T1000 (cell line): ENCODE results near the gene F3.

Source experiments
- DNase-seq: peaks from one replicate; lab custom pipeline; 2025; ENCODE audit warnings: mixed read lengths; lab: John Stamatoyannopoulos, UW

F3 gene

DNA sequence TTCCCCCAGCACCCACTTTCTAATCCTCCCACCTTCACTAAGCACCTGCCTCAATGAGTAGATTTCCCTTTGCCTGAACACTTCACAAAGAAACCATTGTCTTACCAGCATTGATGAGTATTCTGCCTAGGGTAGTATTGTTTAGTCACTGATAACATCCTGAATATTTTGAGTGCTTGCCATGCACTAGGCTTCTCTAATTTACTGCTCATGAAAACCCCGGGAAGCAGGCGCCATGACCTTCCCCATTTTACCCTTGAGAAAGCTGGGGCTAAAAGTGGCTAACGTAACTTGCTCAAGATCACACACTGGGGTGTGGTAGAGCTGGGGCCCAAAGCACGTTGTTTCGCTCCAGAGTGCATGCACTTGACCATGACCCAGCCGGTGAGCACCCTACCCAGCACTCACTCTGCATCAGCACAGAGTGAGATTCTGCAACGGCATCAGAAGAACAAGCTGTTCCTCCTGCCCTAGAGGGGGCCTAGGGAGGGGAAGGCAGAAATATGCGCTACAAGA, 10.6 kb upstream of the F3 start:
- DNase-seq, result no peak

DNA sequence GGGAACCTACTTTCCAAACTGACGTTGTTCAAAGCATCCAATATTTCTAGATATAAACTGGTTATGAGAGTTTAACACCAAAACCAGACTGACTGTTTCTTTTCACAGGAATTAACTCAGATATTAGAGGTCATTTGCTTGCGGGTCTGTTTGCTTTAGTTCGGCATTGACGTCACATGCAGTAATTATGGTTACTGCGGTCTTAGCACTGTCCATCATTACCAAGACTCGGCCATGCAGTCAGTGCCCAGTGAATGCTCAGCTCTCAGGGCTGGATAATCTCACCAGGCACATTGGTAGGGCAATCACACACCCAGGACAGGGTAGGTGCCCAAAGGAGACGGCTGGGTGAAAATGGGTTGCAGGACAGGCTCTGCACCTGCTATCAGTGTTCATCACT, 9.9 kb upstream of the F3 start:
- DNase-seq, result no peak

DNA sequence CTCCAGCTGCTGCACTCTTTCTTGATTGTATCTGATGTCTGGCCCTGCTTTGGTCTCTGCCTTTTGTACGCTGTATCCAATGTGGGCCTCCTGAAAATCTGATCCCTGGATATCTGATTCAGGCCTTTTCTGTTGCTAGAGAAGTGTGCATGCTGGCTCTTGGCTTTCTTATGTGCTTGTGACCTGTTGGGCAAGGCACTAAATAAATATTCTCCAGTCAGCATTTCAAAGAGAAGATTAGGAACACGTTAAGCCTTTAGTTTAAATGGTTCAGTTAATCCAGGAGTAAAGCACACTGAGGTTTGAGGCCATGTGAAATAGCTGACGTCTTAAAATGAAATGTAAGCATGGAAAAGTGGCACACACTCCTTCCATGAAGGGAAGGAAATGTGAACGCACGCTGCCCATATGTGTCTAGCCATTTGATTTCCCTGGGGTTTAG, 9.3 kb upstream of the F3 start:
- no peak for DNase-seq

DNA sequence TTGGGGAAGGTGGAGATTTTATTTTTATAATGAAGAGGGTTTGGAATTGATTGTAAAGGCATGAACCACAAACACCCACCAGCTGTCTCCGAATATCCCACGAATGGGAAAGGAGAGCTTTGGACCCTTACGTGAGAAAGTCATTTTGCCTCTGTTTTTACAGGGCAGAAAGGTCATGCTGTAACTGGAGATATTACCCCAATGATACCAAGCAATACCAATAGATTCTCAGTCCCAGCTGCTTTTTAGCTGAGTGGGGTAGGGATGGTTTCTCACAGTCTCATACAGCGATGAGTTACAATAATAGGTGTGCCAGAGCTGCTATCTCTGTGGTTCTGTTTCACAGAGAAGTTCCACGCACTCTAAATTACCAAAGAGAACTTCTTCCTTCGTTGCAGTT, 8.8 kb upstream of the F3 start:
- DNase-seq, result no peak

DNA sequence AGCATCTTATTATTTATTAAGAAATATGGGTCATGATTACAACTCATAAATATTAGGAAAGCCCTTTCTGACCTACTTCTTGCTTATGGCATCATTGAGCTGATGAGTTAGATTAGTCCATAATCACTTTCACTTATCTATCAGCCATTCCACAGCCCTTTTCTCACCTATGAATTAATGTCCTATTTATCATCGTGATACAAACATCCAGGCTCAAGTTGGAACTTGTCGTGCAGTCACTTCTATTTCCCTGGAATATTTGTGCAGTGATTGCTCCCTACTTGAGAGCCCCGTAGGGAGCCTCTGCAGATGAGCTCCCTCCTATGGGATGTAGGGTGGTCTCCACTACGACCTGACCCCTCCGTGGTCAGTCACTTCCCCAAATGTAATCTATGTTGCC, 8.1 kb upstream of the F3 start:
- no peak for DNase-seq

DNA sequence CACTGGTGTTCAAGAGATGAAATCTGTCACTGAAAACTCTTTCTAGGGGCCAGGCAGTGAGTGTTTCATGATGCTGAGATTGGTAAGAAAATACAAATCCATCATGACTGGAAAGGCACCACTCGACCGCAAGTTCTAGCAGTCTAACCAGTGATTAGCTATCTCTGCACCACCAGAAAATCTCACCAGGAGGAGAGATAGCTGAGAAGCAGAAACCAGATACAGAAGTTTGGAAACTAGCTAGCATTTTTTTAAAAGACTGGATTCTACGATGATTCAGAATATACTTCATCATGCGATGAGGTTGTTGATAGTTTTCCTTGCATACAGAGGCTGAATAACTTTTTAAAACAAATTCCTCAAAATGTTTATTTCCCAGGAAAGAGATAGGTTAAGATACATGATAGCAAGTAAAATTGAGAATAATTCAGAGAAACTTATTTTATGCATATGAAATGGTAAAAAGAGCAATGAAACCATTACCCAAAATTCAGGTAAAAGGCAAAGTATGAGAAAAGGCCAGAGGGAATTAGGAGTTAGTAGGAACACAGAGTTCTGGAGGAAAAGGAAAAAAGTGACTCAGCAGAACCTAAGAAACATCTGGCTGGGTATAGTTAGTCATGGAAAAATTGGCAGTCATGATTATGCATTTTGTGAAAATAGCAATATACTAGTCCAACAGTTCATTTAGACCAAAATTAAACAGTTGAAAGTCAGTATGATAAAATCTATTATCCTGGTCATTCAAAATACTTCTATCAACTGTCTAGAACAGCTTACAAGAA, 3.3 kb upstream of the F3 start:
- no peak for DNase-seq

DNA sequence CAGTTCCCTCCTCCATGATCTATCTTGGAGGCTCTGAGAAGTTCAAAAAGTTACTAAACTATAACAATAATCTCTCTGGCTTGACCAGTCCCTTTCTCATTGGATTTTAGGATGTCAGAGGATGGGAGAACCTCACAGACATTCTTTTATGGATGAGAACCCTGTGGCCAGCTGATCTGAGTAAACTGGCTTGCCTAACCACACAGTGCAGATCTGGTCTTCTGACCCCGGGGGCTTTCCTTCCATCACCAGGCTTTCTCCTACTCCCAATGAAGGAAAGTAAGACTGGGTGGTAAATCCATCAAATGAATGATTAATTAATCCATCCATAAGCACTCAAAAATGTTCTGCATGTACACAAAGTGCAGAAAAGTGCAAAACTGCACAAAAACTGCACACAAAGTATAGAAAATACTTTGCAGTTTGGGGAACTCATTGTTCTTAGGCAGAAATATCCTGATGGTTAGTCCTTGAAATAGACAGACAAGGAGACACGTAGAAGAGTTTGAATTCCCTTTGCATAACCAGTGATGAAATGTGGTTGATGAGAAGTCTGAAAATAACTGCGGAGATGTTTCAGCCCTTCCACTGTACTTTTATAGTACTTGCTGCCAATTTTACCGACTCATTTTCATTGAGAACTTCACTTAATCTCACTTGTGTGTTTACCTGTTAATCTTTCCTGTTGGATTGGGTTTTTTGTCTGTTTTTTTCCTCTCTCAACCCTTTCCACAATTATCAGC, 2.5 kb upstream of the F3 start:
- DNase-seq, result no peak

DNA sequence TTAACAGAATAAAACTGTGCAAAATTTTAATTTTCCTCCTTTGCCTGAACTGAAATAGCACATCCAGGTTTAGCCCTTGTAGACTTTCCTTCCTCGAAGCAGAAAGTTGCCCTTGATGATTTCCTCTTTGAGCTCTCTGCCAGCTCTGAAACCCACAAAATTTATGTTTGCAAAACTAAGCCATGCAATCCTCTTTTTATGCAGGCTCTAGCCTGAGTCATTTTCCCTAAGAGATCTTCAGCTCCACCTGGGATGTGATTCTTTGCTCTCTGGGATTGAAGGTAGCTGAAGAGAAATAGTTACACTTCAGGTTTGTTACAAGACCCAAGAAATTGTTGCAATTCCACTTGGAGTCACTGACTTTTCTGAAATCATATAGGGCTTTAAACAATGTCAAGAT, 1.4 kb upstream of the F3 start:
- no peak for DNase-seq

DNA sequence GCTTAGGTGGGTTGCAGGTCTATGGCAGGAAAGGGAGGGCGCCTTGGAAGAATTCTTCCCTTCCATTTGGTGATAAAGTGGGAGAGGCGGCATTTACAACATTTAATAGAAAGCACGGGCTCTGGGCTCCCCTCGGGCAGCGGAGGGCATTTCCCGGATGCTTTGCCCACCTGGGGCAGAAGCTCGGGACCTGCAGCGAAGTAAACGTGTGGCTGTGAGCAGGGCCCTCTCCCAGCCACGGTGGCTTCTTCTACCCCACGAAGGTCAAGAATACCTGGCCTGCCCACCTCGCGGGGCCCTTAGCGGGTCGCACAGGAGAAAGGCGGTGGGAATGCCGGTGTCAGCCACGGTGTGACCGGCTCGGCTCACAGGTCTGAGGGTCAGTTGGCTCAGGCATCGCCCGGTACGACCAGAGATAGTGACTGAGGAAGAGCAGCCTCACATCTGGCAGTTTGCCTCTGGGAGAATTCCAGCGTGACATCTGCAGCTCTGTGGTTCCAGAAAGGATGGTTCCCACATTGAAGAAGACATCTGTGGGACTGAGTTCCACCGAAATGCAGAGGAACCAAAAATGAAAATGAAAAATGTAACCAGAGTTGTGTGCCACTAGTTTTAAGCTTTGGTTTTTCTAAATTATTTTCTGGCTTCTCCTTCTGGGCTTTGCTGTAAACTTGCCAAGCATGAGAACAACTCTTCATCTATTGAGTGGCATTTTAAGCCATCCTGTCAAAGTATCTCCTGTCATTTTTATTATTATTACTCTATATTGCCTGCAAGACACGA, 720 bp upstream of the F3 start:
- DNase-seq, result no peak

DNA sequence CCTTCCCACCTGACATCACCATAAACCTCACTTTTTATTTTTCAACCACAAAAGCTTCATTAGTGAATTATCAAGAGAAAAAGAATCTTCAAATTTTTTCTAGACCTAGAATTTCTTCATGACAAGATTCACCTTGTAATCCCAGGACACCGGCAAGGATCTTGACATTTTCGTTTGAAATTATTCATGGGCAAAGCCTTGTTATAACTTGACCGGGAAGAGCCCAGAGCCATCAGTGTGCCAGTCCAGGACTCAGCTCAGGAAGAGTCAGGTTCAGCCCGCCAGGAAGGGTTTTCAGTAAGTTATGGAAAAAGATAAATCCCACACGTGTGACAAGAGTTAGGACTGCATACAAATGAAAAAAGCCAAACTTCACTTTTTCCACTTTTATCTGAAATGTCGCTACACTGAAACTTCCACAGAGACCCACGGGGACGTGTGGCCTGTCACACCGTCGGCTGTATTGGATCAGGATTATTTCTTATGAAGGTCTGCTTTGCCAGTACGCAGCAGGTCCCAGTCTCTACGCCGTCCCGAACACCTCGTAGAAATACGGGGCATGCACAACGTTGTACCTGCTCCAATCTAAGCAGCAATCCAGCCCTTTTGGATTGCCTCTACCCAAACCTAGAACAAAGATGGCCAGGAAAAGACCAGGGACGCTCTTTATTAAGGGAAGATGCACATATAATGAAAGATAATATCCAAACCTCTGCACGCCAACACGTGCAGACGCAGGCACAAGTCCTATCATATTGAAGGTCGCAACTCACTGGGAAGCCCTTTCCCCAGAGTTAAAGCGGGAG, 916 bp downstream of the F3 start:
- DNase-seq, result no peak

DNA sequence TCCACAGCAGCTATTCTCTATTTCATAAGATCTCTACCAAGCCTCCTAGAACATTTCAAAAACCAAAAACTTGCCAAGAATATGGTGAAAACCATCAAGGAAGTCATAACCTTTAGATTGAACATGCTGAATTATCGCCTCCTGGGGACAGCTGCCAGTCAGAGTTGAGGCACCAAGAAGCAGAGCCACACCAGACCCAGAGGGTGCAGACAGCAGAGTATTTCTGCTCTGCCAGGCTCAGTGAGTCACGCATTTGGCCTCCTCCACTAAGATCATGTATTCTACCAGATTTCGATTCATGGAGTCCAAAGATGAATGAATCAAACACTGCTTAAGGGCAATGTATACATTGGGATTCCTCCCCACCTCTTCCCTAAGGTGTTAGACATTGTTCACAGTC, 2.1 kb downstream of the F3 start:
- no peak for DNase-seq

DNA sequence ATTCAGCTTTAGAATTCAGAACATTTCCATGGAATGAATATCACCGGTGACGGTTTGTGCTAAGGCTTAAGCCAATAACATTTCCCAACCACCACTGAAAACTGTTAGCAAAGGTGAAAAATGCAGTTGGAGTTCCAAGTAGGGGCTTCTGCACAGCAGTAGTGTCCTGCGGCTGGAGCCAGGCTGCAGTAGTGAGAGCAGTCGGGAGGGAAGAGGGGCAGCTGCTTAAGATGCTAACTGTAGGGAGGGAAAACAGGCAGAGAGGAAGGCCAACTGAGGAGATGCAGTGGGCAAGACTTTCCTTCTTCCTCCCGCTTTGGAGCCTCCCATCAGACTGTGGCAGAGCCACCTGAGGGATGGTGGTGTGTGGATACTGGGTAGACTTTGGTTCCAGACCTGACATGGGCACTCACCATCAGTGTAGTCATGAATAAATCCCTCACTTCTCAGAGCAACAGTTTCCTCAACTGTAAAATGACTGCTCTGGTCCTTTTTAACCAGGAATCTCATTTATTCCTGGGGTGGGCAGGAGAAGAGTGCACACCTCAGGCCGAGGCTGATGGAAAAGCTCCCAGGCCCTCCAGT, 3.2 kb downstream of the F3 start:
- DNase-seq, result no peak

DNA sequence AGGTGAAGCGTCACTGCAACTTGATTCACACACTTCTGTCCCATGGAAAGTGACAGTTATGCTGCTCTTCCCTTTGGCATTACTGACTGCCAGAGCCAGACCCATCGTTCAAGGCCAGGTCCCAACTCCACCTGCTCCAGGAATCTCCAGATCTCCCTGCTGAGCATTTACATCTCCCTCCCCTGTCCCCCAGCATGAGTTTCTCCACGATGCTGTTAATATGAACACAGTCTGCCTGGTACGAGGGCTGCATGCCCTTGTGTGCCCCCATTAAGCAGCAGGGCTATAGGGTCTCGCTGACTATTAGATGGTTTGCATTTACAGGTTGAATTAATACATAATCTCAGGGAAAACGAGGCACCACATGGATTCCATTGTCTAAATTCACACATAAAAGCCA, 4.3 kb downstream of the F3 start:
- no peak for DNase-seq

DNA sequence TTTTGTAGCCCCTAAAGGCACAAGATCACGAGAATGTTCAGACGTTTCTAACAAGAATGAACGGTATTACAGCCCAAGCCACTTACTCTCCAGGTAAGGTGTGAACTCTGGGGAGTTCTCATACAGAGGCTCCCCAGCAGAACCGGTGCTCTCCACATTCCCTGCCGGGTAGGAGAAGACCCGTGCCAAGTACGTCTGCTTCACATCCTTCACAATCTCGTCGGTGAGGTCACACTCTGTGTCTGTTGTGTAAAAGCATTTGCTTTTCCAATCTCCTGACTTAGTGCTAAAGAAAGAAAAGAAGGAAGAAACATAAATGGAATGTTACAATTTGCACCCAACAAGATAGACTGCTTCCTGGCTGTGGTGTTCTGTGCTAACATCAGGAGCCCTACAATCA, 5.7 kb downstream of the F3 start:
- DNase-seq, result no peak

DNA sequence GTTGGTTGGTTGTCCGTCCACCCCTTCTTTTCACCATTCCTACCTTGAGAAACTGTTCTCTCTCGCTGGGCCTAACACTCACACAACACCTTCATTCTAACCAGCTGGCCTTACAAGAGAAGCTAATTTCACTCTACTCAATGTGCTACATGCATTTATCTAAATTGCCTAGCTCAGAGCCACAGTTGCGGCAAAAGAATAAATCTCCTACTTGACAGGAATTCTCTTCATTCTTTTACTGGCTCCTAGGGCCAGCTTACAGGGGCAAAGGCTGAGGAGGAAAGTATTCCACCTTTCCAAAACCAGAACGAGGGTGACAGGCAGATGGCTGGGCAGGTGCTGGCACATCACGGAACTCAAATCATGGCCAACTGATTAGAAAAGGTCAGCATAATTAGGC, 6.5 kb downstream of the F3 start:
- no peak for DNase-seq

DNA sequence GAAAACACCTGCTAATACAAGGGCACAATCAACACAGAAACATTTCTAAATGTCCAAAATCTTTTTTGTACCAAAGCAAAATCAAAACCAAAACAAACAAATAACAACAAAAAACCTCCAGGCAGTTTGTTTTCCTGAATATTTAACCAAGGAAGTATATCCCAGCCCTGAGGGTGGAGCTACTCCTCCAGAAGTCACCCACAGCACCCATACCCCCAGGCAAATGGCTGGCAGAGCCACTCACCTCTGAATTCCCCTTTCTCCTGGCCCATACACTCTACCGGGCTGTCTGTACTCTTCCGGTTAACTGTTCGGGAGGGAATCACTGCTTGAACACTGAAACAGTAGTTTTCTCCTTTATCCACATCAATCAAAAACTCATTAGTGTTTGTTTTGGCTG, 9.5 kb downstream of the F3 start:
- DNase-seq, result no peak

DNA sequence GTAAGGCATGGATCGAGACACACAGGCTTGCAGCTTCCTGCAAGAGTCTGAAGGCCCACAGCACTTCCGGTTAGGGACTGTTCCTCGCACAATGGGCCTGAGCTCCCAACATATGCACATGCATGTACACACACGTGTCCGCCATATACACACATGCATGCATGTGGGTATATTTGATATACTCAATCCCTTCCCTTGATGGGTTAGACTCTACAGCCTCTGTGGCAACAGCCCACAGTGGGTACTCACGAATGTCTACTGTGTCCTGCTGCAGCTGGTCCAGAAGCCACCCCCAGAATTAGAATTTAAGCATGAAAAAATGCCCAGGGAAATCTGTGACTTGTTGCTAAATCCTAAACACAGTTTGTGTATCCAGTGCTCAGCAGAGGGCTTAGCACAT, 9.9 kb downstream of the F3 start:
- no peak for DNase-seq

DNA sequence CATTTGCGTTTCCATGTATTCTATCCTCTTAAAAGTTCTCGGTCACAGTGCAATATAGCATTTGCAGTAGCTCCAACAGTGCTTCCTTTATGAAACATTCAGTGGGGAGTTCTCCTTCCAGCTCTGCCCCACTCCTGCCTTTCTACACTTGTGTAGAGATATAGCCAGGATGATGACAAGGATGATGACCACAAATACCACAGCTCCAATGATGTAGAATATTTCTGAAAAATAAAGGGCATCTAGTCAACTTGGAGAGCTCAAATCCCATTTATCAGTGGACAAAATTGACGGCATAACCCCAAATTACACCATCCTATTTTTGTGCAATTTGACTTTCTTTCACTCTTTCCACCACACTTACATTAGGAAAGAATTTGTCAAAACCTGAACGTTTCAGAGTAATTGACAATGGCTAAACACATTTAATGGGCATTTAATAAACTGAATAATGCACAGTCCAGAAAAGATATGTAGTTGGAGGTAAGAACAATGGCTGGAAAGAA, 11.1 kb downstream of the F3 start:
- DNase-seq, result no peak

DNA sequence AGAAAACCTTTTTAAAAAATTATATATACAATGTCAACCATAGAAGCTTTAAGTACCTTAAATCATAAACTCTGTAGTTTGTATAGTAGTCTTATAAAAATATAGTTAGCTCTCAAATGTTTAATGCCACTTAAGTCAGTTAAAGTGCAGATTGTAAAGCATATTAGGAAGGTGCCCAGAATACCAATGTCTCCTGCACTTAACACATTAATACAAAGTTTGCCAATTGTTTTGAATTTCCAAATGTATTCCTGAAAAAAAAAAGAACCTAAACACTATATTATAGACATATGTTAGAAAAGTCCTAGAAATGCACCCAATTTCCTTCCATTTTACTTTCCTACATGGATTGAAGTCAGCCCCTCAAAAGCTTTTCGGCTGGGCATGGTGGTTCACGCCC, 12.1 kb downstream of the F3 start:
- no peak for DNase-seq

DNA sequence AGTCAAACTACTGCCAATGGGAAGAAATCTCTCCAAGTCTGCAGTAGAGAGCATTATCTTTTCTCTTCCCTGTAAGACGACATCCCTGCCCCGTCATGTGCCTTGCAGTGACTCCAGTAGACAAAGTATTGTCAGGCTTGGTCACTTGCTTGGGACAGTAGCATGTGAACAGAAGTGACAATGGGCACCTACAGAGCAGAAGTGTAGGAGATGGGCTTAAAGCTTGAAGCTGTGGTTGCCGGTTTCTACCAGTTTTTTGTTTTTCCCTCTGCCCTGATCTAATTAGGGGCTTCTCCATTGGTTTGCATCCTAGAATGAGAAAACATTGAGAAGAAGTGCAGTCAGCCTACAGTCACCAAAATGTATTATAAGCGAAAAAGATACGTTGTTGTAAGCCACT, 12.7 kb downstream of the F3 start:
- no peak for DNase-seq

DNA sequence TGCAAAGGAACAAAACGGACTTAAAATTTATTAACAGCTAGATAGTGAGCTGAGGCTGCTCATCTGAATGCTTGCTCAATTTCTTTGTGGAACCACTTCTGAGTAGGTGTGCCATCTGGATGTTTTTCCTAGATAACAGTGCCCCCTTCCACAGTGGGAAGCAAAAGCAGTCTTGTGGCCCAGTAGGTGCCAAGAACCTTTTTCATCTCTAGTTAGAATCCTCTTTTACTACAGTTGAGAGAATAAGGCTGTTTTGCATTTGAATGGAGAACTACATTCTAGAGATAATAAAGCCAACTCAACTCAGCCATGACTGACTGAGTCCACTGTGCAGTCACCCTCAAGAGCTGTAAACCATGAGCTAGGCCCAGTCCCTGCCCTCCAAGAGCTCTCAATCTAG, 13.3 kb downstream of the F3 start:
- no peak for DNase-seq
